Thoracic aorta (tissue), 2 donors: Measurements from ENCODE around the gene USP32. TPM values are rescaled to one million over a fixed set of nuclear protein-coding genes. Genes with fewer than 3 reads are reported as not detected.

Experiments used
- ATAC-seq: fragments of 150-250 bp; one replicate; pipeline ENCODE4 v1.8.0; 2017; ENCODE audit warnings: low read depth; ENCODE audit not compliant: insufficient number of reproducible peaks, low FRiP score
- DNase-seq: peaks from one replicate; pipeline ENCODE4 v3.0.0-alpha.2; 2020; ENCODE audit warnings: low spot score
- H3K27ac ChIP-seq, 2 donors: fragments of 200-600 bp; sonication (generic); 1 replicate in 1 of 2; 2 replicates in 1 of 2; pipeline ENCODE4 v1.5.1; 2016; ENCODE audit warnings: mild to moderate bottlenecking in 2 of 2, moderate library complexity in 2 of 2
- H3K27me3 ChIP-seq: fragments of 200-600 bp; sonication (generic); replicated peaks from 2 replicates; pipeline ENCODE4 v1.6.0; 2016; ENCODE audit warnings: mild to moderate bottlenecking; ENCODE audit not compliant: insufficient read depth
- H3K36me3 ChIP-seq: fragments of 200-600 bp; sonication (generic); one replicate; pipeline ENCODE4 v1.5.1; 2016
- H3K4me1 ChIP-seq, 2 donors: fragments of 200-600 bp; sonication (generic); 1 replicate in 1 of 2; 2 replicates in 1 of 2; pipeline versions ENCODE4 v1.5.1 to v1.6.0; 2016; ENCODE audit warnings: low read depth in 2 of 2, mild to moderate bottlenecking in 1 of 2; ENCODE audit not compliant: control insufficient read depth in 1 of 2
- H3K4me3 ChIP-seq: fragments of 200-600 bp; sonication (generic); 2 replicates; pipeline ENCODE4 v1.5.1; 2016; ENCODE audit warnings: mild to moderate bottlenecking
- H3K9me3 ChIP-seq: fragments of 200-600 bp; sonication (generic); 2 replicates; pipeline ENCODE4 v1.5.1; 2016
- CTCF ChIP-seq: fragments of 200-600 bp; sonication (generic); IDR thresholded peaks from one replicate; pipeline ENCODE4 v1.5.1; 2019; ENCODE audit warnings: antibody characterized with exemption
- total RNA-seq, 2 donors: library from RNA; depleted of rRNA; stranded (reverse); fragments of >200 nt; gene quantifications; one replicate each; pipeline versions ENCODE4 v1.1.0 to v1.2.3, GENCODE V29; 2016

The USP32 gene
- total RNA-seq, 2 donors from 2014 or later, result 24.8 to 58.4 TPM

GRCh38 chr17:60164164-60164563 lies 227.8 kb downstream of the USP32 start:
- H3K27ac ChIP-seq, result no peak overlapping the region
- DNase-seq (no peak), ATAC-seq (no peak)
- no peaks in the 10 kb centered on the region for H3K9me3 ChIP-seq
- no peak for TF ChIP-seq CTCF
- no peak overlapping the region for H3K4me3 ChIP-seq
- H3K36me3 ChIP-seq, result no peaks in the 10 kb centered on the region
- no peaks in the 10 kb centered on the region for H3K4me1 ChIP-seq
- H3K27me3 ChIP-seq, result no peaks in the 10 kb centered on the region

- H3K4me1 ChIP-seq, result no peaks in the 10 kb centered on the region
- H3K36me3 ChIP-seq, result no peaks in the 10 kb centered on the region
- no peak overlapping the region for H3K4me3 ChIP-seq
- no peak overlapping the region for H3K27ac ChIP-seq
- ATAC-seq, result no peak
- no peaks in the 10 kb centered on the region for H3K9me3 ChIP-seq
- DNase-seq, result no peak
- TF ChIP-seq CTCF, result no peak
- H3K27me3 ChIP-seq, result no peaks in the 10 kb centered on the region
Observed at GRCh38 chr17:60163108-60163784, 228.7 kb downstream of the USP32 start.

- Histone ChIP-seq H3K36me3 (no peaks in the 10 kb centered on the region), H3K27me3 (no peaks in the 10 kb centered on the region), H3K4me1 (no peaks in the 10 kb centered on the region), H3K9me3 (no peaks in the 10 kb centered on the region), H3K4me3 (no peak overlapping the region), H3K27ac (no peak overlapping the region)
- ATAC-seq (no peak), DNase-seq (no peak)
- TF ChIP-seq CTCF, result no peak
Observed at GRCh38 chr17:60161598-60162330, 230.2 kb downstream of the USP32 start.

- no peaks in the 10 kb centered on the region for H3K36me3 ChIP-seq
- no peak overlapping the region for H3K4me3 ChIP-seq
- no peak for ATAC-seq
- no peaks in the 10 kb centered on the region for H3K27me3 ChIP-seq
- no peaks in the 10 kb centered on the region for H3K9me3 ChIP-seq
- H3K27ac ChIP-seq, result no peak overlapping the region
- no peak for TF ChIP-seq CTCF
- DNase-seq, result no peak
- no peaks in the 10 kb centered on the region for H3K4me1 ChIP-seq
Observed at GRCh38 chr17:60160829-60161501, 231.0 kb downstream of the USP32 start.

- H3K4me1 ChIP-seq, result no peaks in the 10 kb centered on the region
- H3K4me3 ChIP-seq, result no peak overlapping the region
- no peak for ATAC-seq
- TF ChIP-seq CTCF, result no peak
- DNase-seq, result no peak
- H3K9me3 ChIP-seq, result no peaks in the 10 kb centered on the region
- no peak overlapping the region for H3K27ac ChIP-seq
- no peaks in the 10 kb centered on the region for H3K36me3 ChIP-seq
- no peaks in the 10 kb centered on the region for H3K27me3 ChIP-seq
Observed at GRCh38 chr17:60159479-60159866, 232.5 kb downstream of the USP32 start.
